Activated naive CD8-positive, alpha-beta T cell treated with anti-CD3 and anti-CD28 coated beads, Interleukin-2, amount 50 U/mL, for 16 hours (primary cell): ENCODE results near the gene CDKN2D.
A peak's percentile ranks its signal among the peaks of the same experiment; 100 is the strongest.
"Not testable (repeated sequence)": the region's sequence is repeated elsewhere in the genome, so short reads cannot be mapped to it uniquely, and the experiment has no call there.

ENCODE experiments used
- DNase-seq: peaks from one replicate; pipeline ENCODE4 v3.0.0-alpha.2; 2020; ENCODE audit warnings: low read depth, low spot score

Gene CDKN2D

DNA sequence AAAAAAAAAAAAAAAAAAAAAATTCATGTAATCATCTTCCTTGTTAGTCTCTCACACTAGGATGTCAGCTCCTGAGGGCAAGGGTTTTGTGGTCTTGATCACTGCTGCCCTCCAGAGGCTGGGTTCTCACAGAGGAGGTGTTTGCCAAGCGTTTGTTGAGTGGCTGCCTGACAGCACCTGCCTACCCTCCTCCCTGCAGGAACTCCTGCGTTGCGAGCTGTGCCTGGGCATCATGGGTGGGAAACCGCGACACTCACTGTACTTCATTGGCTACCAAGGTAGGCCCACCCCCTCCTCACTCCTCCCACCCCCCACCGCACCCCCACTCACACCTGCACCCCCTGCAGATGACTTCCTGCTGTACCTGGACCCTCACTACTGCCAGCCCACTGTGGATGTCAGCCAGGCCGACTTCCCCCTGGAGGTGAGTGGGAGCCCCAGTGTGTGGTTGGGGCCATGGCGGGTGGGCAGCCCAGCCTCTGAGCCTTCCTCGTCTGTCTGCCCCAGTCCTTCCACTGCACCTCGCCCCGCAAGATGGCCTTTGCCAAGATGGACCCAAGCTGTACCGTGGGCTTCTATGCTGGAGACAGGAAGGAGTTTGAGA is 17.0 kb downstream of the CDKN2D start:
- DNase-seq: no peak

DNA sequence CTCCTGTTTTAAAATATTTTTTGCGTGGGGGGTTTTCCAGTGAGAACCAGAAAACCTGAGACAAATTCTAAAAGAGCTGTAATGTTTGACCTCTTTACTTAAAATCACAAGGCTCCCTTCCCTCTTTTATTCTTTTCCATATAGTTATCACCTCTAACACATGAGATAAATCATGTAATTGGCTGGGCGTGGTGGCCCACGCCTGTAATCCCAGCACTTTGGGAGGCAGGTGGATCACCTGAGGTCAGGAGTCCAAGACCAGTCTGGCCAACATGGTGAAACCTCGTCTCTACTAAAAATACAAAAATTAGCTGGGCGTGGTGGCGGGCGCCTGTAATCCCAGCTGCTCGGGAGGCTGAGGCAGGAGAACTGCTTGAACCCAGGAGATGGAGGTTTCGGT is 17.8 kb downstream of the CDKN2D start:
- DNase-seq: not testable (repeated sequence)

DNA sequence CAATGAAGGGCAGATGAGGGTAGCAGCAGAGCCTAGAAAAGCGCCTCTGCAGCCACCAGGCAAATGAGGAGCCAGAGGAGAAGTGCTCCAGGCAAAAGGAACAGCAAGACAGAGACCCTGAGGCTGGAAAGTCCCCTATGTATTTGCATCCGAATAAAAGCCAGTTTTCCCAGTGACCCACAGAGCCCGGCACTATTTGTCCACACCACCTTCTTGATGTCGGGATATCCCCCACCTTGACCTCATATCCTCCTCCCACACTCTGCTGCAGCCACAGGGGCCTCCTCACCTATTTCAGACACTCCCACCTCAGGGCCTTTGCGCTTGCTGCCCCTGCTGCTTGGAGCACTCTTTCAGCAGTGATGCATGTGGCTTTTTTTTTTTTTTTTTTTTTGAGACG is 18.4 kb downstream of the CDKN2D start:
- DNase-seq: no peak

DNA sequence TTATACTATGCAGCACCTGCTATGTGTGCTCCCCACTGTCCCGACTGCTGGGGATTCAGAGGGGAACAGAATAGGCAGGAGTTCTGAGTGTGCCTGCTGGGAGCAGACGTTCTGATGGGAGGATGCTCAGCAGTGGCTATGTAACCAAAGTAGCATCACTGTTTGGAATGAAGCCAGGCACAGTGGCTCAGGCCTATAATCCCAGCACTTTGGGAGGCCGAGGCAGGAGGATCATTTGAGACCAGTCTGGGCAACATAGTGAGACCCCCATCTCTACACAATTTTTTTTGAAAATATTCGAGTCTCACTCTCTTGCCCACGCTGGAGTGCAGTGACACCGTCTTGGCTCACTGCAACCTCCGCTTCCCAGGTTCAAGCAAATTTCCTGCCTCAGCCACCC is 19.0 kb downstream of the CDKN2D start:
- no peak for DNase-seq

DNA sequence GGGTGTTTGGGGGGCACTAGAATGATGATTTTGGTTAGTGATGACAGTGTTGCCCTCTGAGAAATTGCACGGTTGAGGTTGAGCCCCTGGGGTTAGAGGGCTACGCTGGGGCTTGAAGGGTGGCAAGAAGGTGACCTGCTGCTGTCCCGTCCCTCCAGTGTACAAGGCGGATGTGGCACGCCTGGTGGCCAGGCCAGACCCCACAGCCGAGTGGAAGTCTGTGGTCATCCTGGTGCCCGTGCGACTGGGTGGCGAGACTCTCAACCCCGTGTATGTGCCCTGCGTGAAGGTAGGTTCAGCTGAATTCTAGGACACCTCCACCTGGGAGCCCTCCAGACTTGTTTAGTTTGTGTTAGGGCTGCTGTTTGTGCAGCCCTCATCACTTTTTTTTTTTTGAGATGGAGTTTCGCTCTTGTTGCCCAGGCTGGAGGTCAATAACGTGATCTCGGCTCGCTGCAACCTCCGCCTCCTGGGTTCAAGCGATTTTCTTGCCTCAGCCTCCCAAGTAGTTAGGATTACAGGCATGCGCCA is 20.0 kb downstream of the CDKN2D start:
- no peak for DNase-seq

DNA sequence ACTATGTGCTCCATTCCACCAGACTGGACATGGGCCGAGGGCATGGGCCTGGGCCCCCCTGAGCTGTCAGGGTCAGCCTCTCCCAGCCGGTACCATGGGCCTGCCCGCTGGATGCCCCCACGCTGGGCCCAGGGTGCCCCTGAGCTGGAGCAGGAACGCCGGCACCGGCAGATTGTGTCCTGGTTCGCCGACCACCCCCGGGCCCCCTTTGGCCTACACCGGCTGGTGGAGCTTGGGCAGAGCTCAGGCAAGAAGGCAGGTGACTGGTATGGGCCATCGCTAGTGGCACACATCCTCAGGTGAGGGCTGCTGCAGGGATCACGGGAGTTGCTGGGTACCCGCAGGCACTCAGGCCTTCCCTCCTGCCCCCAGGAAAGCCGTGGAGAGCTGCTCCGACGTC is 22.0 kb downstream of the CDKN2D start:
- no peak for DNase-seq

DNA sequence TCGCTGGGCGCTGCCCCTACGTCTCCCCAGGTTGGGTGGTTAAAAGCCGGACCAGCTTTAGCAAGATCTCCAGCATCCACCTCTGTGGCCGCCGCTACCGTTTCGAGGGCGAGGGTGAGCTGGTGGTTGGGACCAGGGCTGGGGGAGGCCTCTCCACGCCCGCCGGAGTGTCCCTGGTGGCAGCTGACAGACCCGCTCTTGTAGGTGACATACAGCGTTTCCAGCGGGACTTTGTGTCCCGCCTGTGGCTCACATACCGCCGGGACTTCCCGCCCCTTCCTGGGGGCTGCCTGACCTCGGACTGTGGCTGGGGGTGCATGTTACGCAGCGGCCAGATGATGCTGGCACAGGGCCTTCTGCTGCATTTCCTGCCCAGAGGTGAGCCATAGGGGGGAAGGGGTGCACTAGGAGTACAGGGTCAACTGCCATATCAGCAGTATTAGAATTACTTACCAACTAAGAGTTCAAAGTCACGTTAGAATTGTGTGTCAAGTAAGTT is 24.0 kb downstream of the CDKN2D start:
- no peak for DNase-seq

DNA sequence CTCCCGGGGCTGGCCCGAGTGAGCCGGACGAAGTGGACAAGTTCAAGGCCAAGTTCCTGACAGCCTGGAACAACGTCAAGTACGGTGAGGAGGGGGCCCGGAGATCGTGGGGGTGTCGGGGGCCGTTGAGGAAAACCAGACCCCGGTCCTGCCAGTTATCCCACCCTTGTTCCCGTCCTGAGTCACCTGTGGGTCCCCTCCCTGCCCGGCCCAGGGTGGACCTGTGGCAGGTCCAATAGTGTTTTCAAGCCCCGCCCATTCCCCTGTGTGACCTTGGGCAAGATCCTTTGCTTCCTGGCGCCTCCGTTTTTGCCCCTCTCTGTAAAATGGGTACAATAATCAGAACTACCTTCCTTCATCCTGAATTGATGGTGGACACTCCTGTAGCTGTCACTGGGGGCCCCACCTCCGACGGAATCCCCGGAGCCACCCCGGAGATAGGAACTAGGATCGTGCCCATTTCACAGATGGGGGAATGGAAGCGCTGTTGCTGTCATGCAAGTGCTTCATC is 24.5 kb downstream of the CDKN2D start:
- no peak for DNase-seq

DNA sequence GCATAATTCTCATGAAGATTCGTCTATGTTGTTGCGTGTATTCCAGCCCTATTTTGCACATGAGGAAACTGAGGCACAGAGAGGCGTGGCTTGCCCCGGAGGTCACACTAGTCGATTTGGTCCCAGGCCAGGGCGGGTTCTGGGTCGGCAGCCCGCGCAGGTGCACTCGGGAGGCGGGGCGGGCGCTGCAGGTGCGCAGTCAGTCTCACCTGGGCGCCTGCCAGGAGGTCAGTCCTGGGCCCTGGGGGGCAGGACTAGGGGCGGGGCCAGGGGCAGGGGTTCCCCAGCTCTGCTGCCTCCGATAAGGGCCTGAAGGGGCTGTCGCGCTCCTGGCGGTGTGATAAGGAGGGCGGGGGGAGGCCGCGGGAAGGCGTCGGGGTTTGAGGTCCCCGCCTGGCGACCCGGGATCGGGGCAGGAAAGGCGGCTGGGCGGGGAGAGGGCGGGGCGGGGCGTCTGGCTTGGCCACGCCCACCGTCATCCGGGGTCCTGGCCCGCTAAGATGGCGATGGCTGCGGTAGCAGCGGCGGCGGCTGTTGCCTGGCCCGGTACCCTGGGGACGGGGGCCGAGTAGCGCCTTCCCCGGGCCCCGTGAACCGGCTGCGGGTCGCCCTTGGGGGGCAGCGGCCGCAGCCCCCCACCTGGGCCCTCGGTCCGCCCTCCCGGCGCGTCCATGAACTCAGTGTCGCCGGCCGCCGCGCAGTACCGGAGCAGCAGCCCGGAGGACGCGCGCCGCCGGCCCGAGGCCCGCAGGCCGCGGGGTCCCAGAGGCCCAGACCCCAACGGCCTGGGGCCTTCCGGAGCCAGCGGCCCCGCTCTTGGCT is 25.1 kb downstream of the CDKN2D start, which contains the start of gene ATG4D:
Gene ATG4D (plus strand): TSS at position 485 of the 822 bp plus-strand sequence. CDS start 187 bp downstream, at position 672.
- peak; percentile 48 for DNase-seq

DNA sequence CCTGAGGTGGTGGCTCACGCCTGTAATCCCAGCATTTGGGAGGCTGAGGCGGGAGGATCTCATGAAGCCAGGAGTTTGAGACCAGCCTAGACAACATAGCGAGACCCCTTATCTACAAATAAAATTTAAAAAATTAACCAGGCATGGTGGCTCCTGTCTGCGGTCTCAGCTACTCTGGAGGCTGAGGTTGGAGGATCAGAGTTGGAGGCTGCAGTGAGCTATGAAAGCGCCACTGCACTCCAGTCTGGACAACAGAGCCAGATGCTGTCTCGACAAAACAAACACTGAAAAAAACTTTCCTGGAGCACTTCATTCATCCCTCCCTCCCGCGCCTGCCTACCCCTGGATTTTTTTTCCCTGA is 25.7 kb downstream of the CDKN2D start:
- DNase-seq: no peak

DNA sequence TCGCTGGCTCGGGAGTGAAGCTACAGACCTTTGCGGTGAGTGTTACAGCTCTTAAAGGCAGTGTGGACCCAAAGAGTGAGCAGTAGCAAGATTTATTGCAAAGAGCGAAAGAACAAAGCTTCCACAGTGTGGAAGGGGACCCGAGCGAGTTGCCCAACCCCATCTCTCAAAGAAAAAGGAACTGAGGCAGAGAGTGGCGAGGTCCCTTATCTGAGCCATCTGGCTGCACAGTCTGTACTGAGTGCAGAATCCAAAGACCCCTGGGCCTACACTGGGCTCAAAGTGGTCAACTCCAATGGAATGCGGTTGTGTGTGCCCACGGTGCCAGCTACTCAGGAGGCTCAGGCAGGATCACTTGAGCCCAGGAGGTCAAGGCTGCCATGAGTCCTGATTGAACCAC is 29.8 kb downstream of the CDKN2D start:
- DNase-seq: not testable (repeated sequence)

DNA sequence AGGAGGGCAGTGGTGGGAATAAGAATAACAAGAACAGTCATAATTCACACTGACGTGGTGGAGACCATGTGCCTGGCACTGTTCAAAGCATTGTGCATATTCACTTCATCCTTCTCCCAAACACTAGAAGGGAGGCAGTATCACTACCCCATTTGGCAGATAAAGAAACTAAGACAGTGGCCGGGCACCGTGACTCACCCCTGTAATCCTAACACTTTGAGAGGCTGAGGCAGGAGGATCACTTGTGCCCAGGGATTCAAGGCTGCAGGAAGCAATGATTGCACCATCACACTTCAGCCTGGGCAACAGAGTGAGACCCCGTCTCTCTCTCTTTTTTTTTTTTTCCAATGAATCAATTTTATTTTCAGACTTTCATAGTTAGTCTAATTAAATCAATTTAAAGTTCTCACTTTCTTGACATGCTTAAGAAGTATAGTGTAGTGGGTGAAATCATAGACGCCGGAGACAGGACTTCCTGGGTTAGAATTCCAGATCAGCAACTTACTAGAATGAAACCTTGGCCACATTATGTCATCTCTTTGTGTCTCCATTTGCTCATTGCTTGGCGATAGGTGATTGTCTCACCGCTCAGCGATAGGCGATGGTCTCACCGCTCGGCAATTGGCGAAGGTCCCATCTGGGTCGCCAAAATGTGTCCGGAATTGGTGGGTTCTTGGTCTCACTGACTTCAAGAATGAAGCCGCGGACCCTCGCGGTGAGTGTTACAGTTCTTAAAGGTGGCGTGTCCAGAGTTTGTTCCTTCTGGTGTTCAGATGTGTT is 30.4 kb downstream of the CDKN2D start:
- DNase-seq: no peak

DNA sequence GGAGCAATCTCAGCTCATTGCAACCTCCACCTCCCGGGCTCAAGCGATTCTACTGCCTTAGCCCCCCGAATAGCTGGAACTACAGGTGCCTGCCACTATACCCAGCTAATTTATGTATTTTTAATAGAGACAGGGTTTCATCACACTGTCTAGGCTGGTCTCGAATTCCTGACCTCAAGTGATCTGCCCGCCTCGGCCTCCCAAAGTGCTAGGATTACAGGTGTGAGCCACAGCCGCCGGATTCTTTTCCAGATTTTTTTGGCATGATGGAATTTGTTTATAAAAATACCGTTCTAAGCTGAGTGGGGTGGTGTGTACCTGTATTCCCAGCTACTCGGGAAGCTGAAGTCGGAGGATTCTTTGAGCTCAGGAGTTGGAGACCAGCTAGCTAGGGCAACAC is 31.1 kb downstream of the CDKN2D start:
- no peak for DNase-seq

DNA sequence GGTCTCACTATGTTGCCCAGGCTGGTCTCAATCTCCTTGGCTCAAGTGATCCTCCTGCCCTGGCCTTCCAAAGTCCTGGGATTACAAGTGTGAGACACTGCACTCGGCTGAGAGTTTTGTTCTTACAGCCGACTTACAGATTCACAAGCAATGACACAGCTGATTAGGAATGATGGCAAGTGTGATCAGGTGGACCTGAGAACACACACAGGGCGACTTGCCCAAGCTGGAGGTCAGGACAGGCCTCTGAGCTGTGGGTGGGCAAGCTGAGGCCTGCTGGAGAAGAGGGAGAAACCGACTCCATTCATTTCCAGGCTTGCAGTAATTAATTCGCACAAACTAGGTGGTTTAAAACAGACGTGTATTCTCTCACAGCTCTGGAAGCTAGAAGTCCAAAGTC is 33.2 kb downstream of the CDKN2D start:
- DNase-seq: no peak

DNA sequence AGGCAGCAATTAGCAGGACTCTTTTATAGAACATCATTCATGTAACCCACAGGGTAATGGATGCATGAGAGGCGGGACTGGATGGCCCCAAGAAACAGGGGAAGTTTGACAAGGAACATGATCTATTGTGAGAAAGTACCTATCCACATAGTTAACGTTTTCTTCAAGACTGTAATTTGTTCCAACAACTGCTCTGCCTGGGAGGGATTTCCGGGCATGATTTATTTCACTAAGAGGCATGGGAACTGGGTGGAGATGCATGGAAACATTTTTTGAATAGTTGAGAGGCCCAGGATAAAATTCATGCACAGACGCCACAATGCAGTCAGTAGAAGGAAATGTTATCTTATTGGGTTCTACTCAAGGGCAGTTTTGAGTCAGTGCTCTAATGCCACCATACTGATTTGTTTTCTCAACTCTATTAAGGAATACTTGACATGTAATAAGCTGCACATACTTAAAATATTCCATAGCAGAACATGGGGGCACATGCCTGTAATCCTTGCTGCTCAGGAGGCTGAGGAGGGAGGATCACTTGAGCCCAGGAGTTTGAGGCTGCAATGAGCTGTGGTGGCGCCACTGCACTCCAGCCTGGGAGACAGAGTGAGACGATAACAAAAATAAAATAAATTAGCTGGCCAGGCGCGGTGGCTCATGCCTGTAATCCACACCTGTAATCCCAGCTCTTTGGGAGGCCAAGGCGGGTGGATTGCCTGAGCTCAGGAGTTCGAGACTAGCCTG is 35.0 kb downstream of the CDKN2D start:
- no peak for DNase-seq

DNA sequence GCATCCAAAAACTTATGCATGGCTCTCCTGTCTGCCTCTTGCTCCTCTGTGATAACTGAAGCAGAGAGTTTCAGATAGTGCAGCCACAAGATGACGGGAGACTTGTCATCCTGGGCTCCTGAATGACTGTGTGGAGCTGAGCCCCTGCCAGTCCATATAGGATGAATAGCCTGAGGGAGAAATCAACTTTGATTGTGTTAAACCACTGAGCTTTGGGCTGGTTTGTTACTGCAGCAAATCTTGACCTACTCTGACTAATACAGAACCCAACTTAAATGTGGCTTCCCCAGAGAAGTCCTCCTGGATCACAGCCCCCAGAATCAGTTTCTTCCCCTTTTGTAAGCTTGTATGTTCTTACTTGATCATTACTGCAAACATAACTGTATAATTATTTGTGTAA is 36.3 kb downstream of the CDKN2D start:
- no peak for DNase-seq

DNA sequence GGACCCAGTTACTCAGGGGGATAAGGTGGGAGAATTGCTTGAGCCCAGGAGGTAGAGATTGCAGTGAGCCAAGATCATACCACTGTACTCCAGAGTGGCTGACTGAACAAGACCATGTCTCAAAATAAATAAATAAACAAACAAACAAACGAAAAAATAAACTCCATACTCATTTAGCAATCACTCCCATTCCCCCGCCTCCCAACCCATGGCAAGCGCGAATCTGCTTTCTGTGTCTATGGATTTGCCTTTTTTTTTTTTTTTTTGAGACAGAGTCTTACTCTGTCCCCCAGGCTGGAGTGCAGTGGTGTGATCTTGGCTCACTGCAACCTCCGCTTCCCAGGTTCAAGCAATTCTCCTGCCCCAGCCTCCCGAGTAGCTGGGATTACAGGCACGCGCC is 41.9 kb downstream of the CDKN2D start:
- not testable (repeated sequence) for DNase-seq

DNA sequence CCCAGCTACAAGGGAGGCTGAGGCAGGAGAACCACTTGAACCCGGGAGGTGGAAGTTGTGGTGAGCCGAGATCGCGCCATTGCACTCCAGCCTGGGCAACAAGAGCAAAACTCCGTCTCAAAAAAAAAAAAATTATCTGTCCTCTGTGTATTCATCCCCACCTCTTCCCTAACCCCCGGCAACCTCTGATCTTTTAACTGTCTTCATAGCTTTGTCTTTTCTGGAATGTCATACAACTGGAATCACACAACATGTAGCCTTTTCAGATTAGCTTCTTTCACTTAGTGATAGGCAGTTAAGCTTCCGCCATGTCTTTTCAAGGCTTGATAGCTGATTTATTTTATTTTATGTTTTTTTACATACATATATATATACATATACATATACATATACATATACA is 43.1 kb downstream of the CDKN2D start:
- DNase-seq: no peak

DNA sequence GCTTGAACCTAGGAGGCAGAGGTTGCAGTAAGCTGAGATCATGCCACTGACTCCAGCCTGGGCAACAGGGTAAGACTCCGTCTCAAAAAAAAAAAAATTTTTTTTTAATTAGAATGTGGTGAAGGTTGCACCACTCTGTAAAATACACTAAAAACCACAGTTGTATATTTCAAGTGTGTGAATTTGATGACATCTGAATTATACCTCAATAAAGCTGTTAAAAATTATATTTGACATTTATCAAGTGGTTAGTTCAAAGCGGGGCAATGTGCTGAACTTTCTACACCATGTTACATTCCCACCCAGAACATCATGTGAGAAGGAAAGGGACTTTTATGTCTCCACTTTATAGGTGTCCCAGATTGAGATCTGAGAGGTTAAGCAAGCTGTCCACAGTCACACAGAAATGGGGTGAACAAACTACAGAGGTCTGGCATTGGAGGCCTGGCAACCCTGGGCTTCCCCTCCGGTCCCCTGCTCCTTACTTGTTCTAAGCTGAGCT is 45.6 kb downstream of the CDKN2D start:
- no peak for DNase-seq

DNA sequence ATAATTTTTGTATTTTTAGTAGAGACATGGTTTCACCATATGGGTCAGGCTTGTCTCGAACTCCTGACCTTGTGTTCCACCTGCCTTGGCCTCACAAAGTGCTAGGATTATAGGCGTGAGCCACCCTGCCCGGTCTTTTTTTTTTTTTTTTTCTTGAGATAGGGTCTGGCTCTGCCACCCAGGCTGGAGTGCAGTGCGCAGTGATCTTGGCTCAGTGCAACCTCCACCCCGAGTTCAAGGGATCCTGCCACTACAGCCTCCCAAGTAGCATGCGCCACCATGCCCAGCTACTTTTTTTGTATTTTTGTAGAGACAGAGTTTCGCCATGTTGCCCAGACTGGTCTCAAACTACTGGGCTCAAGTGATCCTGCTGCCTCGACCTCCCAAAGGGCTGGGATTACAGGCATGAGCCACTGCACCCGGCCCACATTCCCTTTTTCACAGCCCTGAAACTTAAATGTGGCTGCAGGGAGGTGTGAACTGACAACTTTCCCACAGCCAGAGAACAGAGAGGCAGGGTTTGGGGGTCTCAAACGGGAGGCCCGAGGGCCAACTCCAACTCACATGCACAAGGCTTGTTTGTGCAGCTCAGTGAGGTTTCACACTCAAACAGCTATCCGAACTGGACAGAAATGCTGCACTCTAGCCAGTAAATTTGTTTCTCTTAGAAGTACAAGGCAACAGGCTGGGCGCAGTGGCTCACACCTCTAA is 47.2 kb downstream of the CDKN2D start:
- DNase-seq: no peak
